ENCODE results near the gene PARD3.

DNA sequence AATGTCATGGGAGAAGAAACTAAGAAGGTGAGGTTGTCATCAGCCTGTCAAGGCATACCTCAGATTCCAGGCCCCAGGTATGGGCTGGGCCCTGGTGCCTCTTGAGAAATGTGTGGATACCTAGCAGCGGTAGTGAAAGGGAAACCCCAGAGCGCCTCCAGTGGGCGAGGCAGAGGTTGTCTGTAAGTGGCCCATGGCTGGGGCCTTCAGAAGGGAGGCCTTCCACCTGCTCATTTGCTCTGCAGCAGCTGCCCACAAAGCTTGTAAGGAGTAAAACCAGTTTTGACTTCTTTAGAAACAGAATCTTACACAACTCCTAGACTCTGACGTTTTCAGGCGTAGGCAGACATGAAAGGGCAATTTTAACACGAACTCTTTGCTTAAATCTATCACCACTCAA, 509.9 kb downstream of the PARD3 start:
- TF ChIP-seq EZH2 (IDR thresholded peaks at IDR 0.05; ENCODE audit: insufficient read depth, poor library complexity, severe bottlenecking) = no peak
- TF ChIP-seq EZH2phosphoT487 (IDR thresholded peaks at IDR 0.05; ENCODE audit: insufficient read depth, low read depth) = no peak
